ENCODE measurements around the gene DUSP6. TPM values are rescaled to one million over a fixed set of nuclear protein-coding genes. Genes with fewer than 3 reads are reported as not detected.

Gene DUSP6
- total and polyA plus RNA-seq, 2 of the 8 experiments (the other 6 are each of a cell fraction or from before 2014, with no cell fraction given), result 99.3 to 179 TPM

DNA sequence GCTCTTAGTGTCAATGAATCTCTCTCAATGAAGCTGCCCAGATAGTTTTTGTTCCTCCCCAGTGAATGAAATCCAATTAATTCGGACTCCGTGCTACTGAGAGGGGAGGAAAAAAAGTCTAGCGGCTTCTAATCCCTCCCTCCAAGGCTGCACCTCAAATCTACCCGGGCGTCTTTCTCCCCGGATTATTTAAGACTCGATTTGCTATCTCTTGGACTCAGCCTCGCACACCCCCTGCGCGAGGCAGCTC, 134 bp downstream of the DUSP6 start (continued):
- no peak for TF ChIP-seq EP300 (IDR thresholded peaks at IDR 0.05; ENCODE audit: borderline replicate concordance in 1 of 2, low read depth in 2 of 2, low read length in 2 of 2)
- no peak for TF ChIP-seq KDM1A (IDR thresholded peaks at IDR 0.05; ENCODE audit: borderline replicate concordance, low read length)
- no peak for TF ChIP-seq RBBP5 (IDR thresholded peaks at IDR 0.05; ENCODE audit: borderline replicate concordance, low read depth, low read length)
- no peak for TF ChIP-seq CBX5 (IDR thresholded peaks at IDR 0.05; ENCODE audit: low read depth, low read length)
- TF ChIP-seq CTBP2 (IDR thresholded peaks at IDR 0.05; ENCODE audit: borderline replicate concordance, insufficient read depth, insufficient read length, low read length), result no peak
- peak; percentile 95 for TF ChIP-seq TAF7 (optimal IDR thresholded peaks at IDR 0.05; ENCODE audit: borderline replicate concordance, low read depth, low read length)
- TF ChIP-seq TAF1 (IDR thresholded peaks at IDR 0.05; ENCODE audit: low read depth, low read length), result peak; percentile 94
- no peak for TF ChIP-seq ZNF274 (IDR thresholded peaks at IDR 0.05; ENCODE audit: borderline replicate concordance, extremely low read depth, low read length)
- no peak for TF ChIP-seq YY1 (IDR thresholded peaks at IDR 0.05; ENCODE audit: low read depth, low read length)
- no peak for TF ChIP-seq SP4 (IDR thresholded peaks at IDR 0.05; ENCODE audit: low read length)
- no peak for TF ChIP-seq RFX5 (IDR thresholded peaks at IDR 0.05; ENCODE audit: borderline replicate concordance, low read depth, low read length)
- no peak for TF ChIP-seq USF2 (IDR thresholded peaks at IDR 0.05; ENCODE audit: low read length)
- TF ChIP-seq GABPA (IDR thresholded peaks at IDR 0.05; ENCODE audit: borderline replicate concordance, insufficient read depth, low read length), result no peak
